Sigmoid colon (tissue), 7 donors: Measurements from ENCODE around the gene NBDY. TPM values are rescaled to one million over a fixed set of nuclear protein-coding genes. Genes with fewer than 3 reads are reported as not detected.
A peak's percentile ranks its signal among the peaks of the same experiment; 100 is the strongest.

Experiments
- DNase-seq: peaks from one replicate; pipeline ENCODE4 v3.0.0-alpha.2; 2019
- H3K27ac ChIP-seq, 4 donors: fragments of 200-600 bp; sonication (generic); one replicate each; pipeline ENCODE4 v1.5.1; 2016 to 2019; ENCODE audit warnings: mild to moderate bottlenecking in 1 of 4
- H3K27me3 ChIP-seq, 3 donors: fragments of 200-600 bp; sonication (generic); one replicate each; pipeline ENCODE4 v1.5.1; 2019; ENCODE audit warnings: mild to moderate bottlenecking in 1 of 3
- H3K36me3 ChIP-seq, 4 donors: fragments of 200-600 bp; sonication (generic); one replicate each; pipeline ENCODE4 v1.5.1; 2016 to 2019
- H3K4me1 ChIP-seq, 4 donors: fragments of 200-600 bp; sonication (generic); one replicate each; pipeline ENCODE4 v1.5.1; 2017 to 2019
- H3K4me3 ChIP-seq, 4 donors: fragments of 200-600 bp; sonication (generic); one replicate each; pipeline ENCODE4 v1.5.1; 2017 to 2019; ENCODE audit warnings: mild to moderate bottlenecking in 2 of 4, moderate library complexity in 1 of 4
- H3K9me3 ChIP-seq, 4 donors: fragments of 200-600 bp in 3 of 4; sonication (generic) in 3 of 4; one replicate each; pipeline versions ENCODE4 v1.5.1 to v1.6.1; 2013 to 2019
- CTCF ChIP-seq, 4 experiments: fragments of 450-650 bp in 3 of 4; fragments of 200-600 bp in 1 of 4; IDR thresholded peaks; one replicate each; pipeline ENCODE4 v1.5.1; 2016 to 2019; ENCODE audit warnings: antibody characterized with exemption in 4 of 4, mild to moderate bottlenecking in 3 of 4, moderate library complexity in 2 of 4
- EP300 ChIP-seq, 4 donors: sonication (generic); formaldehyde crosslinking; IDR thresholded peaks; one replicate each; pipeline ENCODE4 v1.6.1; 2017; ENCODE audit warnings: antibody characterized with exemption in 4 of 4
- POLR2A ChIP-seq, 2 donors: fragments of 450-650 bp; IDR thresholded peaks; one replicate each; pipeline ENCODE4 v1.6.1; 2016; ENCODE audit warnings: antibody characterized with exemption in 2 of 2, mild to moderate bottlenecking in 2 of 2, moderate library complexity in 2 of 2
- POLR2AphosphoS5 ChIP-seq, 4 donors: sonication (generic); formaldehyde crosslinking; IDR thresholded peaks; one replicate each; pipeline ENCODE4 v1.6.1; 2017; ENCODE audit warnings: antibody characterized with exemption in 4 of 4
- WGBS, 2 donors: extraction: QIAGEN DNeasy Blood & Tissue Kit; methylation state at CpG; one replicate each; pipeline ENCODE4 v1.1.7; 2013; 5-methylcytosine and 5-hydroxymethylcytosine counted together
- intact Hi-C: fragments of 100-400 bp; cut with DNase I; formaldehyde crosslinking; loops from one replicate; pipeline ENCODE4 v1.15.1; 2023
- polyA plus RNA-seq, 3 donors: library from polyadenylated mRNA; stranded (reverse); fragments of 200-250 nt; gene quantifications; one replicate each; pipeline ENCODE4 v1.2.3, GENCODE V29; 2013
- total RNA-seq, 4 donors: library from RNA; depleted of rRNA; stranded (reverse); fragments of >200 nt; gene quantifications; one replicate each; pipeline ENCODE4 v1.1.0, GENCODE V29; 2016
- donor health status: healthy with polysubstance abuse.
- donor health status: Bipolar disorder and iron deficiency.
- donor health status: healthy.

NBDY gene
- total and polyA plus RNA-seq, 7 donors: 7.2 to 28.2 (median 16.5) TPM

- H3K9me3 ChIP-seq: no peaks in the 10 kb centered on the region
- H3K4me1 ChIP-seq: peaks cover 0 to 12% (median 0%) of the 10 kb centered on the region in 4 donors
- no peaks in the 10 kb centered on the region for H3K27me3 ChIP-seq
- H3K27ac ChIP-seq: no peak overlapping the region
- H3K36me3 ChIP-seq: no peaks in the 10 kb centered on the region
- DNase-seq: peak; percentile 20
- intact Hi-C loops: no loop called here
- TF ChIP-seq CTCF (IDR thresholded peaks at IDR 0.05): no peak
- TF ChIP-seq POLR2AphosphoS5 (IDR thresholded peaks at IDR 0.05): no peak
- TF ChIP-seq EP300 (IDR thresholded peaks at IDR 0.05): no peak
- TF ChIP-seq POLR2A (IDR thresholded peaks at IDR 0.05): no peak
- no peak overlapping the region for H3K4me3 ChIP-seq
- WGBS, 2 donors: 90 to 95% methylated on average over 8 of the region's 8 CpGs
Measured at GRCh38 chrX:56792270-56793111, 63.4 kb downstream of the NBDY start.

GRCh38 chrX:56793112-56793430 is 64.0 kb downstream of the NBDY start:
- Histone ChIP-seq H3K9me3 (no peaks in the 10 kb centered on the region), H3K27ac (no peak overlapping the region), H3K27me3 (no peaks in the 10 kb centered on the region), H3K4me3 (no peak overlapping the region), H3K4me1 (peaks cover 0 to 12% (median 0%) of the 10 kb centered on the region in 4 donors), H3K36me3 (no peaks in the 10 kb centered on the region)
- intact Hi-C loops: no loop called here
- WGBS, 2 donors: 97 to 100% methylated on average over 1 of the region's 1 CpG
- no peak for TF ChIP-seq CTCF (IDR thresholded peaks at IDR 0.05)
- no peak for TF ChIP-seq POLR2AphosphoS5 (IDR thresholded peaks at IDR 0.05)
- DNase-seq: peak; percentile 41

- H3K4me1 ChIP-seq: peaks cover 0 to 12% (median 0%) of the 10 kb centered on the region in 4 donors
- peak; percentile 57 for DNase-seq
- TF ChIP-seq POLR2A (IDR thresholded peaks at IDR 0.05) (no peak), EP300 (IDR thresholded peaks at IDR 0.05) (no peak), POLR2AphosphoS5 (IDR thresholded peaks at IDR 0.05) (no peak), CTCF (IDR thresholded peaks at IDR 0.05) (no peak)
- H3K4me3 ChIP-seq: peak overlapping the region in 1 of 4 donors; percentile 19
- H3K27me3 ChIP-seq: no peaks in the 10 kb centered on the region
- no peaks in the 10 kb centered on the region for H3K36me3 ChIP-seq
- WGBS, 2 donors: 92 to 96% methylated on average over 15 of the region's 15 CpGs
- intact Hi-C loops: no loop called here
- H3K9me3 ChIP-seq: no peaks in the 10 kb centered on the region
- peak overlapping the region in 1 of 4 donors; percentile 37 for H3K27ac ChIP-seq
Measured at GRCh38 chrX:56793521-56794320, 64.7 kb downstream of the NBDY start.

- TF ChIP-seq EP300 (IDR thresholded peaks at IDR 0.05) (no peak), CTCF (IDR thresholded peaks at IDR 0.05) (no peak), POLR2A (IDR thresholded peaks at IDR 0.05) (no peak), POLR2AphosphoS5 (IDR thresholded peaks at IDR 0.05) (no peak)
- no peak overlapping the region for H3K27ac ChIP-seq
- H3K4me3 ChIP-seq: no peak overlapping the region
- H3K4me1 ChIP-seq: peaks cover 0 to 17% (median 0%) of the 10 kb centered on the region in 4 donors
- 87 to 94% methylated on average over 12 of the region's 12 CpGs for WGBS, 2 donors
- intact Hi-C loops: no loop called here
- H3K9me3 ChIP-seq: no peaks in the 10 kb centered on the region
- DNase-seq: peak; percentile 29
- H3K36me3 ChIP-seq: no peaks in the 10 kb centered on the region
- no peaks in the 10 kb centered on the region for H3K27me3 ChIP-seq
Measured at GRCh38 chrX:56794404-56795230, 65.6 kb downstream of the NBDY start.
